Loucy (cell line): ENCODE data around the gene ROR1.

ENCODE experiments used
- CTCF ChIP-seq: fragments of 200-600 bp; sonication (generic); conservative IDR thresholded peaks from 2 replicates; pipeline ENCODE4 v1.5.1; 2014; ENCODE audit warnings: mild to moderate bottlenecking, antibody characterized with exemption, low read length
- EZH2phosphoT487 ChIP-seq: fragments of 200-600 bp; IDR thresholded peaks from 2 replicates; pipeline ENCODE4 v1.6.1; 2018; ENCODE audit warnings: antibody characterized with exemption, mild to moderate bottlenecking, moderate library complexity, borderline replicate concordance

- TF ChIP-seq CTCF (no peak), EZH2phosphoT487 (no peak)
These were observed 230.7 kb downstream of the ROR1 start for GRCh38 chr1:64004451-64005025.
